K562 (cell line): Measurements from ENCODE around the gene BRPF1. TPM values are rescaled to one million over a fixed set of nuclear protein-coding genes. Genes with fewer than 3 reads are reported as not detected.
A peak's percentile ranks its signal among the peaks of the same experiment; 100 is the strongest.

ENCODE experiments used
- DACH1 ChIP-seq: fragments of 450-650 bp; IDR thresholded peaks from 2 replicates; pipeline ENCODE4 v1.6.1; 2018; ENCODE audit not compliant: partially characterized antibody
- E2F1 ChIP-seq: sonication (generic); formaldehyde crosslinking; IDR thresholded peaks from 2 replicates; pipeline ENCODE4 v1.8.1; 2023; ENCODE audit warnings: mild to moderate bottlenecking, missing genetic modification reagents, moderate library complexity
- FOXK1 ChIP-seq: sonication (generic); formaldehyde crosslinking; IDR thresholded peaks from 2 replicates; pipeline ENCODE4 v1.8.0; 2022; ENCODE audit warnings: missing genetic modification reagents, mild to moderate bottlenecking, borderline replicate concordance
- RCOR1 ChIP-seq, 2 experiments: IDR thresholded peaks; 2 replicates each; pipeline ENCODE4 v1.6.1; 2012; ENCODE audit warnings: low read depth in 2 of 2, low read length in 2 of 2, borderline replicate concordance in 1 of 2, improper control_type of control experiment in 1 of 2
- SMAD2 ChIP-seq: fragments of 150-350 bp; IDR thresholded peaks from 2 replicates; pipeline ENCODE4 v1.6.1; 2014; ENCODE audit warnings: low read depth, mild to moderate bottlenecking, low read length
- SPI1 ChIP-seq: IDR thresholded peaks from 2 replicates; pipeline ENCODE4 v1.6.1; 2011; ENCODE audit warnings: low read depth, low read length, control low read depth, borderline replicate concordance
- SREBF1 ChIP-seq: fragments of 150-350 bp; IDR thresholded peaks from 2 replicates; pipeline ENCODE4 v1.6.1; 2014; ENCODE audit warnings: antibody characterized with exemption, low read depth, low read length, borderline replicate concordance
- ZMIZ1 ChIP-seq, 2 experiments: fragments of 150-350 bp in 1 of 2; IDR thresholded peaks; 2 replicates each; pipeline ENCODE4 v1.6.1; 2012 to 2016; ENCODE audit warnings: low read depth in 2 of 2, low read length in 2 of 2, mild to moderate bottlenecking in 1 of 2, moderate library complexity in 1 of 2
- ZNF146 ChIP-seq: IDR thresholded peaks from one replicate; pipeline ENCODE4 v1.6.1; 2018; ENCODE audit warnings: missing compliant biosample characterization; ENCODE audit not compliant: unreplicated experiment
- ZNF644 ChIP-seq: fragments of 200-800 bp; sonication (Bioruptor generic); IDR thresholded peaks from 2 replicates; pipeline ENCODE4 v1.6.1; 2016; ENCODE audit warnings: low read depth, missing genetic modification characterization, missing compliant biosample characterization
- polyA plus RNA-seq, 8 experiments: library from polyadenylated mRNA; depleted of rRNA in 4 of 8; stranded (reverse) in 5 of 8; unstranded in 3 of 8; fragments of >200 nt; fragmentation: Nextera tagmentation in 2 of 8; fragmentation: Illumina TruSeq in 1 of 8; extraction: Ambion mirVana in 2 of 8; extraction: Trizol in 1 of 8; gene quantifications; 2 replicates each; pipeline versions ENCODE4 v1.2.1 to v1.2.3, GENCODE V29; 2011 to 2014; ENCODE audit warnings: inconsistent platforms in 1 of 8, missing spikeins in 1 of 8
- total RNA-seq, 7 experiments: library from RNA; depleted of rRNA in 6 of 7; stranded (reverse); fragments of >200 nt in 6 of 7; fragmentation: Illumina TruSeq in 2 of 7; extraction: Trizol in 2 of 7; gene quantifications; 2 replicates each; pipeline versions ENCODE4 v1.2.1 to v1.2.3, GENCODE V29; 2011 to 2021; ENCODE audit warnings: low replicate concordance in 1 of 7
- TF ChIP-seq, protein P1 (sequence below): fragments of 450-650 bp; formaldehyde crosslinking; IDR thresholded peaks from 2 replicates; pipeline ENCODE4 v1.4.0; 2020; ENCODE audit warnings: mild to moderate bottlenecking, mixed read lengths
- TF ChIP-seq, protein P2 (sequence below): sonication (generic); formaldehyde crosslinking; IDR thresholded peaks from 2 replicates; pipeline ENCODE4 v1.8.0; 2022; ENCODE audit warnings: missing genetic modification reagents, mild to moderate bottlenecking, borderline replicate concordance
- TF ChIP-seq, protein P3 (sequence below): fragments of 450-650 bp; IDR thresholded peaks from 2 replicates; pipeline ENCODE4 v1.6.1; 2016; ENCODE audit warnings: borderline replicate concordance

Gene BRPF1
- total and polyA plus RNA-seq, 9 of the 15 experiments (the other 6 are each of a cell fraction or from before 2014, with no cell fraction given) = 1.1 to 40.2 (median 23.5) TPM

GRCh38 chr3:9704347-9705322 lies 26.9 kb upstream of the BRPF1 start (continued):
- TF ChIP-seq, protein P1, sequence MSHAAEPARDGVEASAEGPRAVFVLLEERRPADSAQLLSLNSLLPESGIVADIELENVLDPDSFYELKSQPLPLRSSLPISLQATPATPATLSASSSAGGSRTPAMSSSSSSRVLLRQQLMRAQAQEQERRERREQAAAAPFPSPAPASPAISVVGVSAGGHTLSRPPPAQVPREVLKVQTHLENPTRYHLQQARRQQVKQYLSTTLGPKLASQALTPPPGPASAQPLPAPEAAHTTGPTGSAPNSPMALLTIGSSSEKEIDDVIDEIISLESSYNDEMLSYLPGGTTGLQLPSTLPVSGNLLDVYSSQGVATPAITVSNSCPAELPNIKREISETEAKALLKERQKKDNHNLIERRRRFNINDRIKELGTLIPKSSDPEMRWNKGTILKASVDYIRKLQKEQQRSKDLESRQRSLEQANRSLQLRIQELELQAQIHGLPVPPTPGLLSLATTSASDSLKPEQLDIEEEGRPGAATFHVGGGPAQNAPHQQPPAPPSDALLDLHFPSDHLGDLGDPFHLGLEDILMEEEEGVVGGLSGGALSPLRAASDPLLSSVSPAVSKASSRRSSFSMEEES (CRISPR knock-in tag) = no peak
- TF ChIP-seq DACH1 = no peak
- TF ChIP-seq, protein P2, sequence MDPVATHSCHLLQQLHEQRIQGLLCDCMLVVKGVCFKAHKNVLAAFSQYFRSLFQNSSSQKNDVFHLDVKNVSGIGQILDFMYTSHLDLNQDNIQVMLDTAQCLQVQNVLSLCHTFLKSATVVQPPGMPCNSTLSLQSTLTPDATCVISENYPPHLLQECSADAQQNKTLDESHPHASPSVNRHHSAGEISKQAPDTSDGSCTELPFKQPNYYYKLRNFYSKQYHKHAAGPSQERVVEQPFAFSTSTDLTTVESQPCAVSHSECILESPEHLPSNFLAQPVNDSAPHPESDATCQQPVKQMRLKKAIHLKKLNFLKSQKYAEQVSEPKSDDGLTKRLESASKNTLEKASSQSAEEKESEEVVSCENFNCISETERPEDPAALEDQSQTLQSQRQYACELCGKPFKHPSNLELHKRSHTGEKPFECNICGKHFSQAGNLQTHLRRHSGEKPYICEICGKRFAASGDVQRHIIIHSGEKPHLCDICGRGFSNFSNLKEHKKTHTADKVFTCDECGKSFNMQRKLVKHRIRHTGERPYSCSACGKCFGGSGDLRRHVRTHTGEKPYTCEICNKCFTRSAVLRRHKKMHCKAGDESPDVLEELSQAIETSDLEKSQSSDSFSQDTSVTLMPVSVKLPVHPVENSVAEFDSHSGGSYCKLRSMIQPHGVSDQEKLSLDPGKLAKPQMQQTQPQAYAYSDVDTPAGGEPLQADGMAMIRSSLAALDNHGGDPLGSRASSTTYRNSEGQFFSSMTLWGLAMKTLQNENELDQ (CRISPR knock-in tag) = 0 out of 2 replicates have a peak, but pooled peaks have one; percentile 91
- peak; percentile 88; the same call in 1 of the 2 replicates for TF ChIP-seq FOXK1 (CRISPR knock-in tag)
- TF ChIP-seq SPI1 = no peak
- TF ChIP-seq, protein P3, sequence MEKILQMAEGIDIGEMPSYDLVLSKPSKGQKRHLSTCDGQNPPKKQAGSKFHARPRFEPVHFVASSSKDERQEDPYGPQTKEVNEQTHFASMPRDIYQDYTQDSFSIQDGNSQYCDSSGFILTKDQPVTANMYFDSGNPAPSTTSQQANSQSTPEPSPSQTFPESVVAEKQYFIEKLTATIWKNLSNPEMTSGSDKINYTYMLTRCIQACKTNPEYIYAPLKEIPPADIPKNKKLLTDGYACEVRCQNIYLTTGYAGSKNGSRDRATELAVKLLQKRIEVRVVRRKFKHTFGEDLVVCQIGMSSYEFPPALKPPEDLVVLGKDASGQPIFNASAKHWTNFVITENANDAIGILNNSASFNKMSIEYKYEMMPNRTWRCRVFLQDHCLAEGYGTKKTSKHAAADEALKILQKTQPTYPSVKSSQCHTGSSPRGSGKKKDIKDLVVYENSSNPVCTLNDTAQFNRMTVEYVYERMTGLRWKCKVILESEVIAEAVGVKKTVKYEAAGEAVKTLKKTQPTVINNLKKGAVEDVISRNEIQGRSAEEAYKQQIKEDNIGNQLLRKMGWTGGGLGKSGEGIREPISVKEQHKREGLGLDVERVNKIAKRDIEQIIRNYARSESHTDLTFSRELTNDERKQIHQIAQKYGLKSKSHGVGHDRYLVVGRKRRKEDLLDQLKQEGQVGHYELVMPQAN = peak; percentile 73; the same call in 1 of the 2 replicates
- peak; percentile 91 for TF ChIP-seq E2F1 (CRISPR knock-in tag)
- peak in 1 of 2 experiments; percentile 72; a peak in 2 of 4 replicates for TF ChIP-seq RCOR1 (IDR thresholded peaks at IDR 0.05; ENCODE audit: borderline replicate concordance in 1 of 2, low read depth in 2 of 2, low read length in 2 of 2)
- peak; percentile 70 for TF ChIP-seq ZNF146 (CRISPR knock-in tag)
- no peak for TF ChIP-seq ZMIZ1 (IDR thresholded peaks at IDR 0.05; ENCODE audit: low read depth in 2 of 2, low read length in 2 of 2)
- no peak for TF ChIP-seq SMAD2
- 0 out of 2 replicates have a peak, but pooled peaks have one; percentile 67 for TF ChIP-seq ZNF644 (tag)
- TF ChIP-seq SREBF1 = no peak
